ENCODE measurements around the gene LEMD1.
A peak's percentile ranks its signal among the peaks of the same experiment; 100 is the strongest.

Gene LEMD1

GRCh38 chr1:205421798-205422197 is at the start of gene LEMD1:
Gene LEMD1, minus strand, starts transcription at chr1:205422056. Its CDS starts 1,520 bp downstream, at chr1:205420536.
- DNase-seq, result no peak

DNA sequence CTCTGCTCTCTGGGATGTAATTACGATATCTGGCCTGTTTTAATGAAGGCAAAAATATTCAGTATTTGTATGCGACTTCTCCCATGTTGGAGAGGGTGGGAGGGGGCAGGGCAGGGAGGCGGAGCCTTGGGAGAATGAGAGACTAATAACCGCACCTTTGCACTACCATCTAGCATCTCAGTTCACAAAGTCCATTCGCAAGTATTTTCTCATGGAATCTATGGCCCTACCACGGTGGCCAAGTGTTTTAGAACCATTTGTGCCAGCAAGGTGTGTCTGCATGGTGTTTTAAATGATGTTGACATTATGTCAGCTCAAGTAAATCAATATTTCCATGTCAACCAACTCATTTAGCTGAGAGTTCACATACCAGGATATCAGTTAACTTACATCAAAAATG is 48.3 kb upstream of the LEMD1 start:
- no peak for DNase-seq

- no peak for DNase-seq
Observed at GRCh38 chr1:205466595-205467220, 44.9 kb upstream of the LEMD1 start.

DNA sequence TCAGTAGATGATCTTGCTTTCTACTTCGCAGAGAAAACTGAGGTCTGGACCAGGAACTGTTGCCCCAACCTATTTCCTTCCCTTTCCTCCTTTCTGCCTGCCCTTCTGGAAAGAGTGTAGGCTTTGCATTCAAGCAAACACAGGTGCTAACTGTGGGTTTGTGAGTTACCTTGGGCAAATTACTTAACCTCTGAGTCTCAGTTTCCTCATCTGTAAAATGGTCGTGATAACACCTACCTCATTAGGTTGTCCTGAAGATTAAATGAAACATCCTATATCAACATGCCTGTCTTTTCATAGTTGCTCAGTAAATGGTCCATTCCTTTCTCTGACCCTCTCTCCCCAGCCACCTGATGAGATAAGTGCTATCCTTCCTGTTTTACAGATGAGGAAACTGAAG is 43.5 kb upstream of the LEMD1 start:
- DNase-seq, result no peak

- peak; percentile 30 for DNase-seq
Observed at GRCh38 chr1:205458777-205459566, 37.1 kb upstream of the LEMD1 start.

DNA sequence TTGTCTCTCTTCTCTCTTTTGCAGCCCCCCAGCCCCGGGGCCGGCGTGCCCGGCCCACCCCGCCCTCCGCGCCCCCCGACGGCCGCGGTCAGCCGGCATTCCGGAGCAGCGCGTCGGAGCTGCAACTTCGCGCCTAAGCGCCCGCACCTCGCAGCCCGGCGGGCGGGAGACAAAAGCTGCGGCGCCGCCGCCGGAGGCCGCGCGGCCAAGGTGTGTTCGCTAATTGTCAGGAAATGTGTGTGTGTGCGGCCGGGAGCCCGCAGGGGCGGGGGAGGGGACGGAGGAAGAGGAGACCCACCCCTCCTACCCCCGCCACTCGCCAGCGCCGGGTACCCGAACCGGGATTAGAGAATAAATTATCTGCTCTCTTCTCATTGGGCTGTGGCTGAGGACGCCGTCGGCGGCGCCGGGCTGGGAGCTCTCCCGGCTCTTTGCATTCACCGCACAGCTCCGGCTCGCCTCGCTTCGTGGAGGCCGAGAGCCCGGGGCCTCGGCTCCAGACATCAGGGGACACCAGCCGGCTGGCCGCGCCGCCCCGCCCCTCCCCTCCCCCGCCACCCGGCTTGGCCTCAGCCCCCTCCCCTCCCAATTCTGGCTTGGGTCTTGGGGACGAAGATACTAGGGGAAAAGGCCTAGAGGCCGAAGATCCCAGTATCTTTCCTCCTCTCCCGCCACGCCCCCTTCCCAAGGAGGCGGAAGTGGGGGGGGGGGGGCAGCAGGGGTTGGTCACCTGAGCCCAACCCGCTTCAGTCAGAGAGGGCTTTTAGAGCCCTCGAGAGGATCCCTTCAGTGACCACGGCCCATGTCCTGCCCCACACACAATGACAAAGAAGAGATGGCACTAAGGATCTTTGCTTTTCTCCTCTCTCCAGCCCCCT is 35.3 kb upstream of the LEMD1 start:
- peak; percentile 12 for DNase-seq

DNA sequence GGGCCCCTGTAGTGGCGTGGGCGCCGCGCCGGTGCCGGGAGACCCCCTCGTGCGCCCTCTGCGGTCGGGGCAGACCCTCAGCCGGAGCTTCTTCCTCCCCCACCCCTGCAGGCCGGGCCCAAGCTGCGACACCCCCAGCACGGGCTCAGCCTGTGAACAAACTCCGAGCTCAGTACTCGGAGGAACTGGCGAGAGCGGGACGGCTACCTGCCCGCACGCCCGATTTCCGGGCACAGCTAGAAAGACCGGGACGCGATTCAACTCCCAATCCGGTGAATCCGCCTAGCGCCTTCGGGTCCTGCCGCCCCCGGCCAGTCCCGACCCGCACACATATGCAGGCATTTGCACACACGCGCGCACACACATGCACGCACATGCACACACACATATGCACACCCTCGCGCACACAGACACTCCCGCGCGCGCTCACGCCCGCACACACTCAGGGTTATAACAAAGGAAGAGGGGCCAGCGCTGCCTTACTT is 34.6 kb upstream of the LEMD1 start:
- no peak for DNase-seq

GRCh38 chr1:205455581-205456382 is 33.9 kb upstream of the LEMD1 start, which contains the start of gene BLACAT1:
Gene BLACAT1, minus strand, starts transcription at chr1:205456045.
- DNase-seq, result no peak

DNA sequence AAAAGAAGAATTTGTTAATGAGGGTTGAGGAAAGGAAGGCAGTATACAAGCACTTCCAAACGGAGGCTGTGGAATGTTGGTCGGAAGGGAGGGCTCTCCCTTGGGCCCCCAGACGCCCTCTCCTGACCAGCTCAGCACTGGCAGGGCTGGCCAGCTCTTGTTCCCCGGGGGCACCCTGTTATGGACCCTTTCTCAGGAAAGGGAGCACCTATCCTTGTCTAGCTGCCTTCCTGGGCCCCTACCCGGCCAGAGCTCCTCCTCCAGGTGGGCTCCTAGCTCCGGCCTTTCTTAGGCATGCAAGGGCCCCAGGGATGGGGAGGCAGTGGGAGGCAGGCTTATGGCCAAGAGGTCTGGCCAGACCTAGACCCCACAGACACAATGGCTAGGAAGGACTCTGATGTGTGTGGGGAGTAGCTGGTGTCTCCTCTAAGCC is 33.1 kb upstream of the LEMD1 start:
- no peak for DNase-seq

GRCh38 chr1:205453466-205453865 is 31.6 kb upstream of the LEMD1 start:
- DNase-seq, result no peak

- DNase-seq, result no peak
Observed at GRCh38 chr1:205452933-205453332, 31.1 kb upstream of the LEMD1 start.

DNA sequence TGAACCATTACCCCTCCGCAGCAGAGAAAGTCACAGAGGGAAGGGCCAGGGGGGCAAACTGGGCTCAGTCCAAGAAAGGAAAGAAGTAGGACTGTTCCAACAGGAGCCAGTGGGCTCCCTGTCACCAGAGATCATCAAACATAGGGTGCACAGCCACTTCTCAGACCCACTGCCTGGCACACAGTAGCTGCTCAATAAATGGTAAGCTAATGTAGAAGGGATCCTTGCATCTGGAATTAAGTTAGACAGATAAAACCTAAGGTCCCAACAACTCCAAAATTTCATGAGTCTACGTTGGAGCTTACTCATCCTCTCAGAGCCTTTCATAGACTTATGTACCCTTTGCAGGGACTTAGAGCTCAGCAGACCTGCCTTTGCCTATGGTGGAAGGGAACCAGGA is 30.5 kb upstream of the LEMD1 start:
- DNase-seq, result no peak

- no peak for DNase-seq
Observed at GRCh38 chr1:205451759-205452164, 29.9 kb upstream of the LEMD1 start.

DNA sequence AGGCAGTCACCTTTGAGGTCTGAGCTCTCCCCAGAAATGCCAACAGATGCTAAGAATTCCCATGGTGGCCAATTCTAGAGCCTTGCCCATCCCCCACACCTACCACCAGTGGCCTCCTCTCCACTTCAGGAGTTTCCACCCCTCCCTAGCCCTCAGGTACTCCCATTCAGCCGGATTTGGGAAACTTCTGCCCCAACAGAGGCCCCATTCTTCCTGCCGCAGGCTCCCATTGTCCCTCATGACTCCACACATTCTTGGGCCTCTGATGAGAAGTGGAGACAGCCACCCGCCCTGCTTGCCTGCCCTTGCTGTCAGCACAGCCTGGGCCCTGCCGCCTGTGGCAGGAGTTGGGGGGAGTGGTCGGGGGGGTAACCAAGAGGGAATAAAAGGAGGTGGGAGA is 29.3 kb upstream of the LEMD1 start:
- DNase-seq, result no peak

- no peak for DNase-seq
Observed at GRCh38 chr1:205450448-205450847, 28.6 kb upstream of the LEMD1 start.

GRCh38 chr1:205449750-205450443 is 28.0 kb upstream of the LEMD1 start:
- no peak for DNase-seq

DNA sequence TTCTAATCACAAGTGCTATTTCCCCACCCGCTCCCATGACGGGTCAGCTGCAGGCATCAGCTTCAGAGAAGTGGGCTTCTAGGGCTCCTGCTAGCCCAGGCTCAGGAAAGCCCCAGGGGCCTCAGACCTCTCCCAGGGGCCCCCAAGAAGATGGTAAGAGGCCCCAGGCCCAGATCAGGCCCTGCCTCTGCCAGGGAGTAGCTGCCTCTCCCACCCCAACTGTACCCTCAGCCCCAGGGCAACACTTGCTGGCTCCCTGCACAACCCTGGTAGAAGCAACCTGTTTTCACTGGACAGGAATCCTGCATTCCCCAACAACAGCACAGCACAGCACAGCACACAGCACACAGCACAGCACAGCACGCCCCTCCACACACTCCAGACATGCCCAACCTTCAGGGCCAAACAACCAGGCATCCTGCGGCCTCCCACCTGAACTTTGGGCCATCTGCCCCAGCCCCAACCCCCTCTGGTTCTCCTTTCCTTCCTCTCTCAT is 27.4 kb upstream of the LEMD1 start:
- DNase-seq, result no peak

DNA sequence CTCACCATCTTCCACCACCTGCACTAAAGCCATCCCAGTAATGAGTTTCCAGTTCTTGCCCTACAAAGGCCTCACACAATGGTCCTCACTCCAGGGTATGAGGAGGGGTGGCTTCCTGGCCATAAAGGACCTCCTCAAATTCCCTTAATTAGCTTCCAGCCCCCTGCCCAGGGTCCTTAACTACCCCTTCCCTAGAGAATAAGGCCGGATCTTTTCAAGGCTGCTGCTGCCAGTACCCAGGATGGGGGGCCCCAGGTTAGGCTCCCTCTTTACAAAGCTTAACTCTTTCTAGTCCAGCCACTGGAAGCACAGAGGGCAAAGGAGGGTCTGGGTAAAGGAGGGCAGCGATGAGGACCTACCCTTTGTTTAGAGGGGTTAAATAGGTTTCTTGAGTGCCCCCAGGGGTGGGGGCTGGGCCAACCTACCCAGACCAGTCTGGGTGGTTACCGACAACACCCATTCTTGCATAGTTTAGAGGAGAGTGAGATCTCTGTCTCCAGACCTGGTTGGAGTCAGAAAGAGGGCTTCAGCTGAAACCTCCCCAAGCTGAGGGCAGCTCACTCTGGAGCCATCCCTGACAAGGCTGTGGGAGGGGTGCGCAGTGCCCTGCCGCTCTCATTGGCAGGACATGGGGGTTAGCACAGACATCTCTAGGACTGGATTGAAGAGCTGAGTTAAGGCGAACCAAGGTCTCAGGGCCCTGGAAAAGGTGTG is 26.8 kb upstream of the LEMD1 start:
- DNase-seq, result no peak

DNA sequence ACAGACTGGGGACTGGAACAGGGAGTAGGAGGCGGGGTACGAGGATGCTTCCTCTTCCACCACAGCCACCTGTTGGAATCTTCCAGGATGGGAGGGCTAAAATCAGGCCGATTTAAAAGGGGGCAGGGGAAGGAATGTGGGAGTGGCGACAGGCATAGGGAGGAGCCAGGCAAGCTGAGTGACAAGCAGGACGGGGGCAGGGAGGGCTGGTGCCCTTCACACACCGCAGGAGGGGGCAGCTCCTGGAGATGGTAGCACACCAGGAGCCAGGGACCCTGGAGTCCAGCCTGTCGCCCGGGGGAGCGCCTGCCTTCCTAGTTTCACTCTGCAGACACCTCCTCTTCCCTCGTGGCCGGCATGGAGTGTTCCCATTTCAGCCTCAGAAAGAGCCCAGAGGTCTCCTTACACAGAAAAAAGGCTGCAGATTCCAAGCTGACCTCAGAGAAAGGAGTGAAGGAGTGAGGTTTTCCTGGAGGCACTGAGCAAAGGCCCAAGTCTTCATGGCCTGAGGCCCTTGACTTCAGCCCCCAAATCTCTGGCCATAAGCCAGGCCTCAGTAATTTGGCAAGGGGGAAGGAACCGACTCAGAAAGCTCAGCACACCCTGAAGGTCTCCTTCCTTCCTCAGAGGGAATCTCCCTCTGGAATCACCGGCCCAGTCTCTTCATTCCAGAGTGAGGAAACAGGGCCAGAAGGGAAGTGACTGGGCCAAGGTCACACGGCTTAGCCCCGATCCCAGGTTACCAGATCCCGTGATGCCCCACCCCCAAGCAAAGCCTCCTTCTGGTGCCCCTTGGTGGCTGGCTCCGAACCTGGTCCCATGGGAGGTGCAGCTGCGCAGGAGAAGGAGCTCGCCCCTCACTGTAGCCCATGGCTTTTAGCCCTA is 25.8 kb upstream of the LEMD1 start:
- DNase-seq, result no peak

DNA sequence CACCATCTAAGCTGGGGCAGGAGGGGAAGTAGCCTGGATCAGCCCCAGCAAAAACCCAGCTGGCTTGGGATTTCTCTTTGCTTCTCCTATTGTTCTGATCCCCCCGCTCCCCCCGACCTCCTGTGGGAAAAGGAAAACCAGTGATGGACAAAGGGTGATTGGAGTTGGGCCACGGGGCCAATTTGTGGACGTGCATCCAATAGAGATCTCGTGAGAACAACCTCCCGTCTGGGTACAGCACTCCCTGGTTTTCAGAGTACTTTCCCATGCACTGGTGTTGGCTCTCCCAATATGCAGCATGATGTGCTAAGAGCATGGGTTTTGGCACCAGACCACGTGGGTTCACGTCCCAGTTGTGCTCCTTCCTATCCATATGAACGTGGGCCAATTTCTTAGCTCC is 25.0 kb upstream of the LEMD1 start:
- no peak for DNase-seq

Data from CD4-positive, alpha-beta T cell treated with Interleukin-17A for 1 hour (primary cell).